Ishikawa (cell line): ENCODE data around the gene EEF1E1.

Experiments used
- CEBPB ChIP-seq: IDR thresholded peaks from 2 replicates; pipeline ENCODE4 v1.6.1; 2012
- CREB1 ChIP-seq: IDR thresholded peaks from 2 replicates; pipeline ENCODE4 v1.6.1; 2012; ENCODE audit warnings: low read depth
- EGR1 ChIP-seq: IDR thresholded peaks from 2 replicates; pipeline ENCODE4 v1.6.1; 2012
- EP300 ChIP-seq: IDR thresholded peaks from 2 replicates; pipeline ENCODE4 v1.6.1; 2012; ENCODE audit warnings: borderline replicate concordance
- FOXM1 ChIP-seq: IDR thresholded peaks from 2 replicates; pipeline ENCODE4 v1.6.1; 2012; ENCODE audit warnings: low read depth, borderline replicate concordance
- NFIC ChIP-seq: IDR thresholded peaks from 2 replicates; pipeline ENCODE4 v1.6.1; 2012
- RAD21 ChIP-seq: IDR thresholded peaks from 2 replicates; pipeline ENCODE4 v1.6.1; 2012; ENCODE audit warnings: low read depth
- TAF1 ChIP-seq: IDR thresholded peaks from 2 replicates; pipeline ENCODE4 v1.6.1; 2012; ENCODE audit warnings: low read depth, mild to moderate bottlenecking
- TCF12 ChIP-seq: IDR thresholded peaks from 2 replicates; pipeline ENCODE4 v1.6.1; 2012; ENCODE audit warnings: low read depth
- TEAD4 ChIP-seq: IDR thresholded peaks from 2 replicates; pipeline ENCODE4 v1.6.1; 2012
- YY1 ChIP-seq: IDR thresholded peaks from 2 replicates; pipeline ENCODE4 v1.6.1; 2012; ENCODE audit warnings: low read depth
- ZBTB7A ChIP-seq: IDR thresholded peaks from 2 replicates; pipeline ENCODE4 v1.6.1; 2012; ENCODE audit warnings: low read depth
- TF ChIP-seq, protein P1 (sequence below): IDR thresholded peaks from 2 replicates; pipeline ENCODE4 v1.6.1; 2012
- TF ChIP-seq, protein P2 (sequence below): IDR thresholded peaks from 2 replicates; pipeline ENCODE4 v1.6.1; 2012
- TF ChIP-seq, protein P3 (sequence below): IDR thresholded peaks from 2 replicates; pipeline ENCODE4 v1.6.1; 2012; ENCODE audit warnings: low read depth, mild to moderate bottlenecking

EEF1E1 gene

DNA sequence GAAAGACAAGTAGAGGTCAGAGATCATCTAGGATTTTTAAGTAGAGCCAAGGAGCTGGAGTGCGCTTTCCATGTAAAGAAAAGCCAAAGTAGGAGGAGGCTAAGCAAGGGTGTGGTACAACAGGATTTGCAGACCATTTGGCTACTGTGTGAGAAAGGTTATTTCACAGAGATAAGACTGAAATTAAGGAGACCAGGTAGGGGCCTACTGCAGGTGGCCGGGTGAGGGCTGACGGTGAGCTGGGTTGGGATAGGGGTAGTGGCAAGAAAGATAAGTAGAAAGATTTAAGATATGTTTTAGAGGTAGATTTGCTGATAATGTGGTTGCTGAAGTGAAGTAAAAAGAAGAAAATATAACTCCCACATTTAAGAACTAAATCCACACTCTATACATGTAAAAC lies 42.0 kb downstream of the EEF1E1 start:
- no peak for TF ChIP-seq EGR1
- no peak for TF ChIP-seq NFIC
- TF ChIP-seq TCF12: no peak
- no peak for TF ChIP-seq RAD21
- TF ChIP-seq, protein P1, sequence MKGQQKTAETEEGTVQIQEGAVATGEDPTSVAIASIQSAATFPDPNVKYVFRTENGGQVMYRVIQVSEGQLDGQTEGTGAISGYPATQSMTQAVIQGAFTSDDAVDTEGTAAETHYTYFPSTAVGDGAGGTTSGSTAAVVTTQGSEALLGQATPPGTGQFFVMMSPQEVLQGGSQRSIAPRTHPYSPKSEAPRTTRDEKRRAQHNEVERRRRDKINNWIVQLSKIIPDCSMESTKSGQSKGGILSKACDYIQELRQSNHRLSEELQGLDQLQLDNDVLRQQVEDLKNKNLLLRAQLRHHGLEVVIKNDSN: no peak
- TF ChIP-seq FOXM1: no peak
- TF ChIP-seq EP300: no peak
- no peak for TF ChIP-seq TEAD4
- TF ChIP-seq, protein P2, sequence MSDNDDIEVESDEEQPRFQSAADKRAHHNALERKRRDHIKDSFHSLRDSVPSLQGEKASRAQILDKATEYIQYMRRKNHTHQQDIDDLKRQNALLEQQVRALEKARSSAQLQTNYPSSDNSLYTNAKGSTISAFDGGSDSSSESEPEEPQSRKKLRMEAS: no peak
- no peak for TF ChIP-seq CREB1
- TF ChIP-seq, protein P3, sequence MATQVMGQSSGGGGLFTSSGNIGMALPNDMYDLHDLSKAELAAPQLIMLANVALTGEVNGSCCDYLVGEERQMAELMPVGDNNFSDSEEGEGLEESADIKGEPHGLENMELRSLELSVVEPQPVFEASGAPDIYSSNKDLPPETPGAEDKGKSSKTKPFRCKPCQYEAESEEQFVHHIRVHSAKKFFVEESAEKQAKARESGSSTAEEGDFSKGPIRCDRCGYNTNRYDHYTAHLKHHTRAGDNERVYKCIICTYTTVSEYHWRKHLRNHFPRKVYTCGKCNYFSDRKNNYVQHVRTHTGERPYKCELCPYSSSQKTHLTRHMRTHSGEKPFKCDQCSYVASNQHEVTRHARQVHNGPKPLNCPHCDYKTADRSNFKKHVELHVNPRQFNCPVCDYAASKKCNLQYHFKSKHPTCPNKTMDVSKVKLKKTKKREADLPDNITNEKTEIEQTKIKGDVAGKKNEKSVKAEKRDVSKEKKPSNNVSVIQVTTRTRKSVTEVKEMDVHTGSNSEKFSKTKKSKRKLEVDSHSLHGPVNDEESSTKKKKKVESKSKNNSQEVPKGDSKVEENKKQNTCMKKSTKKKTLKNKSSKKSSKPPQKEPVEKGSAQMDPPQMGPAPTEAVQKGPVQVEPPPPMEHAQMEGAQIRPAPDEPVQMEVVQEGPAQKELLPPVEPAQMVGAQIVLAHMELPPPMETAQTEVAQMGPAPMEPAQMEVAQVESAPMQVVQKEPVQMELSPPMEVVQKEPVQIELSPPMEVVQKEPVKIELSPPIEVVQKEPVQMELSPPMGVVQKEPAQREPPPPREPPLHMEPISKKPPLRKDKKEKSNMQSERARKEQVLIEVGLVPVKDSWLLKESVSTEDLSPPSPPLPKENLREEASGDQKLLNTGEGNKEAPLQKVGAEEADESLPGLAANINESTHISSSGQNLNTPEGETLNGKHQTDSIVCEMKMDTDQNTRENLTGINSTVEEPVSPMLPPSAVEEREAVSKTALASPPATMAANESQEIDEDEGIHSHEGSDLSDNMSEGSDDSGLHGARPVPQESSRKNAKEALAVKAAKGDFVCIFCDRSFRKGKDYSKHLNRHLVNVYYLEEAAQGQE: no peak
- TF ChIP-seq ZBTB7A: no peak

DNA sequence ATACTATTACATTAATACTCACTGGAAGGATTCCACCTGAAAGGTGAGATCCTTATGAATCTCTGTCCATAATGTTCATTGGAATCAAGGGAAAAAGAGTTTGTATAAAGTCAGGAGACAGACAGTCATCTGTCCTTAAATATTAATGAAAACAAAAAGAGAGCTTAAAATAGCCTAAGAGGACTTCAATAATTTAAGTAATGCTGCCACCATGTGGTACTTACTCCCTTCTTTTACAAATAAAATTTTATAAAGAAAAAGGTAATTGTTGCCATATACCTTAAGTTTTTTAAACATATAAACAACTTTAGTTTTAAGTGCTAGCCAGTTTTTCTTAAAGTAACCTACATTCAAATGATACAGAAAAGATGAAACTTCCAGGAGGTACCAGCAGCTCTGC lies 43.2 kb downstream of the EEF1E1 start:
- TF ChIP-seq TAF1 (no peak), TEAD4 (no peak), FOXM1 (no peak), RAD21 (peak; percentile 29), EGR1 (no peak), EP300 (no peak)
- TF ChIP-seq, protein P2: no peak
- TF ChIP-seq, protein P3: no peak

DNA sequence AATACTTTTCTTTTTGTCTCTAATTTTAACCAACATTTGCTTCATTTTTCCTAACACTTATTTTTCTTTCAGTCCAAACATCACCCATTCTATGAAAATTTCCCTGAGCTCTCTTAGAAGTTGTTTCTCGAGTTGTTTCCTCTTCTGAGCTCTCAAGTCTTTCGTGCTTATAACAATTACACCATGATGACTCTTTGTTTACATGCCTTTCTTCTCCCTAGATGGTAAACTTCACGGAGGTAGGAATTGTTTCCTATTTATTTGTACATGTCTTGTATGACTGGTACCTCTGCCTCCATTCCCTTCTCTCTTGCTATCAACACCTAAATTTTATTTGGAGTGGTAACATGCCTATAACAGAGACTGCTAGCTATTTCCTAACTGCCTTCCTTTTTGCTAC lies 44.6 kb downstream of the EEF1E1 start:
- TF ChIP-seq FOXM1 (no peak), YY1 (no peak), TAF1 (no peak), CREB1 (no peak), TCF12 (no peak), RAD21 (no peak), ZBTB7A (no peak), EP300 (no peak), CEBPB (no peak), NFIC (no peak)
- TF ChIP-seq, protein P1: no peak
- TF ChIP-seq, protein P2: no peak
- TF ChIP-seq, protein P3: no peak

DNA sequence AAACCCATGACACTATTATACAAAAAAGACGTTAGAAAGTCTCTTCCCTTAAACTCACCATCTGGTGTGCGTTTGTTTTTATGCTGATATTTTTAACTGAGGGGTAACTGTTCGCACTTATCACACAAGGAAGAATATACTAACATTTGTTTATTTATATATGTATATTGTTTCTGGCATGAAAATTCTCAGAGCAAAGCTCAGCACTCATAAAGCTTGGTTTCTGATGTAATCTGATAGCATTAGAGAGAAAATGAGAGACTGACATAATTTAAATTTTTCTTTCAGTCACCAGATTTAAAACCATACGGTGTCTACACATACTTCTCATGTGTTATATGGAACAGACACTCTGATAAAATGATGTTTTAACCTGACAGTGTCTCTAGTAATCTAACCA lies 45.1 kb downstream of the EEF1E1 start:
- TF ChIP-seq, protein P3: no peak
- TF ChIP-seq FOXM1 (no peak), ZBTB7A (no peak), TAF1 (no peak), TCF12 (no peak), EGR1 (no peak), CEBPB (no peak)
